Measurements from ENCODE around the gene ADCK2.

Gene ADCK2

DNA sequence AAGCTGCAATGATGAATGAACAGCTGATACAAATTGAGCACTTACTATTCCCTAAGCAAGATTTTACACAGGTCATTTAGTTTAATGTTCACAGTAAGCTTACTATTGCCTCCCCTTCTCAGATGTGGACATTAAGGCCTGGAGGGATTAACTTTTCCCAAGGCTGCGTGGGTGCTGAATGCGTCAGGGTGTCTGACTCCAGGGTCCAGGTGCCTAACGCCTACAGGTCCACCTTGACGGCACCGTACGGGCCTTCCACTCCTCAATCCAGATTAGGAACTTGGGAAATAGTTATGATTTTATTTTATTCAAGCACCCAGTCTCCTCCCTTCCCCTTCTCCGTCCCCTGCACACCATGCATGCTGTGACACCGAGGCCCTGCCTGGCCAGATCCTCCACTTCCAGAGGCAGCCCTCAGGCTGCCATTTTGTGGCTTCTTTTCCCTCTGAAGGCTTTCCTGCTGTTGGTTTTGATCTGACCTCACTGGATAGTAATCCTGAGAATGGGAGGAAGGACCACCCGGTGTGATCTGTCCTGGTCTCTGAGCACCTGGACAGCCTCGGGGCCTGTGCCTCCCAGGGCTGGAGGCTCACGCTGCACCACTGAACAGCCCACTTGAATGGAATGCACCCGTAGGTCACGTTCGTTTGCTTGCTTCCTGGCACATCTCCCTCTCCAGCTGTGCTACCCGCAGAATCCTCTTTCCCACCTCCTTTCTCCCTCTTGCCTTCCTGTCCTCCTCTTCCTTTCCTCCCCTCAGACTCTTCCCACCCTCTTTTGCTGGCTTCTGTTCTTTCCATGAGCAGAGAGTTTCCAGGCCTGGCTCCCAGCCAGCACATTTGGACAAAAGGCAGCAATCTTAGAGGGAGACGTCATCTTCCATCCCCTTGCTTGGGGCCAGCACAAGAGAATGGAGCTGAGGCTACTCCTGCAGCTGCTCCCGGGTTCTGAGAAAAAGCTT lies 46.6 kb upstream of the ADCK2 start:
- no peaks in the 10 kb centered on the region for H3K27me3 ChIP-seq (ENCODE audit: insufficient read depth, poor library complexity, severe bottlenecking)
- no peaks in the 10 kb centered on the region for H3K36me3 ChIP-seq (ENCODE audit: low read depth)
- peak; percentile 90 for ATAC-seq (ENCODE audit: low read depth)
- DNase-seq (ENCODE audit: low spot score), result peak; percentile 91
- no peak overlapping the region for H3K4me3 ChIP-seq (ENCODE audit: severe bottlenecking)
- peaks cover 21% of the 10 kb centered on the region for H3K4me1 ChIP-seq (ENCODE audit: insufficient read depth, poor library complexity, severe bottlenecking)
- no peaks in the 10 kb centered on the region for H3K9me3 ChIP-seq (ENCODE audit: severe bottlenecking)
- peak overlapping the region; percentile 87 for H3K27ac ChIP-seq (ENCODE audit: poor library complexity, severe bottlenecking)
- TF ChIP-seq, protein P1, sequence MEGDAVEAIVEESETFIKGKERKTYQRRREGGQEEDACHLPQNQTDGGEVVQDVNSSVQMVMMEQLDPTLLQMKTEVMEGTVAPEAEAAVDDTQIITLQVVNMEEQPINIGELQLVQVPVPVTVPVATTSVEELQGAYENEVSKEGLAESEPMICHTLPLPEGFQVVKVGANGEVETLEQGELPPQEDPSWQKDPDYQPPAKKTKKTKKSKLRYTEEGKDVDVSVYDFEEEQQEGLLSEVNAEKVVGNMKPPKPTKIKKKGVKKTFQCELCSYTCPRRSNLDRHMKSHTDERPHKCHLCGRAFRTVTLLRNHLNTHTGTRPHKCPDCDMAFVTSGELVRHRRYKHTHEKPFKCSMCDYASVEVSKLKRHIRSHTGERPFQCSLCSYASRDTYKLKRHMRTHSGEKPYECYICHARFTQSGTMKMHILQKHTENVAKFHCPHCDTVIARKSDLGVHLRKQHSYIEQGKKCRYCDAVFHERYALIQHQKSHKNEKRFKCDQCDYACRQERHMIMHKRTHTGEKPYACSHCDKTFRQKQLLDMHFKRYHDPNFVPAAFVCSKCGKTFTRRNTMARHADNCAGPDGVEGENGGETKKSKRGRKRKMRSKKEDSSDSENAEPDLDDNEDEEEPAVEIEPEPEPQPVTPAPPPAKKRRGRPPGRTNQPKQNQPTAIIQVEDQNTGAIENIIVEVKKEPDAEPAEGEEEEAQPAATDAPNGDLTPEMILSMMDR (IDR thresholded peaks at IDR 0.05; ENCODE audit: poor library complexity, severe bottlenecking), result no peak

DNA sequence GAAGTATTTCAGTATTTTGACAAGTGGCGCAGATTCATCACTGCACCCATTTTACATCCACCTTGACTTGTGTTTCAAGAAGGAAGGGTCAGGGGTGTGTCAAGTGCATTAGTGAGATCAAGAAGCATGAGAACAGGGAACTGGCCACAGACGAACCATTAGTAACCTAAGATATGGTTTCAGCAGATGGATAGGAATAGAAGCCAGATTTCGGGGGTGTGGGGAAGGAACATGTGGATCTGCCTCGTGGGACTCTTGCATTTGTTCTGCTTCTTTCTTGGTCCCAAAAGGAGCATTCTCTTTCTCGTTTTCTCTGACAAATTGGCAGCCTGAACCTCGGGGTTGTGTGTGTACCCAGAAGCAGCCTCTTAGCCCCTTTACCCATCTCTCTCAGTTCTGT lies 41.7 kb upstream of the ADCK2 start:
- no peak for ATAC-seq (ENCODE audit: low read depth)
- no peak for DNase-seq (ENCODE audit: low spot score)
- H3K4me3 ChIP-seq (ENCODE audit: severe bottlenecking), result no peak overlapping the region

DNA sequence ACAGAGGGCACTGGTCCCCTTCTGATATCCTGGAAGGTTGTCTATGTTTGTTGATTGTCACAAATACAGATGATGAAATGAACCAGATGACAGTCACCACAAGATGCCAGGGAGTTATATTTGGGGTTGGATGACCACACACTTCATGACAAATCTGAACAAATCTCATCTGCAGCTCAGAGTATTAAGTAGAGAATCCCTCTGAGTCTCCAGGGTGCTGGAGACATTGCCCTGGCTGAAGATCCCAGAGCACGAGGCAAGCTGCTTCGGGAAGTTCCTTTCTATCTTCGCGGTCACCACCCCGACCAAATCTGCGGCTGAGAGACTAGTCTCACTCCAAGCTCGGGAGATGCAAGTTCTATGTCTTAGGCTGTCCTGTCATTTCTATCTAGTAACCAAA lies 41.1 kb upstream of the ADCK2 start:
- Histone ChIP-seq H3K4me1 (ENCODE audit: insufficient read depth, poor library complexity, severe bottlenecking) (peaks cover 10% of the 10 kb centered on the region), H3K27ac (ENCODE audit: poor library complexity, severe bottlenecking) (no peak overlapping the region), H3K36me3 (ENCODE audit: low read depth) (no peaks in the 10 kb centered on the region), H3K9me3 (ENCODE audit: severe bottlenecking) (no peaks in the 10 kb centered on the region), H3K4me3 (ENCODE audit: severe bottlenecking) (no peak overlapping the region), H3K27me3 (ENCODE audit: insufficient read depth, poor library complexity, severe bottlenecking) (no peaks in the 10 kb centered on the region)
- TF ChIP-seq, protein P1 (IDR thresholded peaks at IDR 0.05; ENCODE audit: poor library complexity, severe bottlenecking), result no peak
- DNase-seq (ENCODE audit: low spot score) (no peak), ATAC-seq (ENCODE audit: low read depth) (no peak)

More for the DNA sequence above, 41.7 kb upstream of the ADCK2 start:
- Histone ChIP-seq H3K9me3 (ENCODE audit: severe bottlenecking) (no peaks in the 10 kb centered on the region), H3K27me3 (ENCODE audit: insufficient read depth, poor library complexity, severe bottlenecking) (no peaks in the 10 kb centered on the region), H3K27ac (ENCODE audit: poor library complexity, severe bottlenecking) (no peak overlapping the region), H3K36me3 (ENCODE audit: low read depth) (no peaks in the 10 kb centered on the region), H3K4me1 (ENCODE audit: insufficient read depth, poor library complexity, severe bottlenecking) (peaks cover 16% of the 10 kb centered on the region)
- TF ChIP-seq, protein P1 (IDR thresholded peaks at IDR 0.05; ENCODE audit: poor library complexity, severe bottlenecking), result no peak

DNA sequence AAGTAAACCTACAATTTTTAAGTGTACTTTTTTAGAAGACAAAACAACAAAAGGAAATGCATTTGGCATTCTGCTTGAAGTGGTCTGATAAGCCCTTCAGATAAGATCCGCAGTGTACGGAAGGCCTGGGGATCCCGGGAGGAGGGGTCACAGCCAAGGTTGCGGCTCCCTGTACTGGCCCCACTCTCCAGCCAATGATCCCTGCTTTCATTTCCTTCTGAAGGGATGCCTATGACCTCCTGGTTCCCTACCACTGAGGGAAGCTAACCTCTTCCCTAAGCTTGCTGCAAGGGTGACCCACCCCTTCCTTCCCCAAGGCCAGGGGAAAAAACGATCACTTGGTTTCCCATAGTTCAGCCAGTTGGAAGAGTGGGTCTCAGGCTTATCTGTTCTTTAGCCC lies 37.4 kb upstream of the ADCK2 start:
- Histone ChIP-seq H3K4me1 (ENCODE audit: insufficient read depth, poor library complexity, severe bottlenecking) (no peaks in the 10 kb centered on the region), H3K9me3 (ENCODE audit: severe bottlenecking) (no peaks in the 10 kb centered on the region), H3K36me3 (ENCODE audit: low read depth) (no peaks in the 10 kb centered on the region), H3K27ac (ENCODE audit: poor library complexity, severe bottlenecking) (no peak overlapping the region), H3K4me3 (ENCODE audit: severe bottlenecking) (no peak overlapping the region), H3K27me3 (ENCODE audit: insufficient read depth, poor library complexity, severe bottlenecking) (peaks cover 2% of the 10 kb centered on the region)
- no peak for ATAC-seq (ENCODE audit: low read depth)
- DNase-seq (ENCODE audit: low spot score), result no peak
- TF ChIP-seq, protein P1 (IDR thresholded peaks at IDR 0.05; ENCODE audit: poor library complexity, severe bottlenecking), result no peak

DNA sequence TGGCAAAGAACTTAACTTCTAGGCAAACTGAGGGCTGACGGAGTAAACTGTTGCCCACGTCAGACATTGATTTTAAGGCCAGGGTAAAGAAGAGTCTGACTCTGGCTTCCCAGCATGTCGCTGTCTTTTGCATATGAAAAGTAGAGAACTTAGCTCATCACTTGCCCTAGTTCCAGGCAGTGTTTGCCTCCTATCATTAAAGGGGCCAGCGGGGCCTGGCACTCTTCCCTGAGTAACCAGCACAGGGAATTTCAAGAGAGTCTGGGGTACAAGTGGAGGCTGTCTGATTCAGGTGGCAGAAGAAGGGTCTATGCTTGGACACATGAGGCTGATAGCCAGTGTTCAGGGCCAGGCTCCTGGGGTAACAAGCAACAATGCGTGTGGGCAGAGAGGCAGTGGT lies 36.9 kb upstream of the ADCK2 start:
- Histone ChIP-seq H3K27ac (ENCODE audit: poor library complexity, severe bottlenecking) (no peak overlapping the region), H3K36me3 (ENCODE audit: low read depth) (no peaks in the 10 kb centered on the region), H3K4me1 (ENCODE audit: insufficient read depth, poor library complexity, severe bottlenecking) (no peaks in the 10 kb centered on the region), H3K27me3 (ENCODE audit: insufficient read depth, poor library complexity, severe bottlenecking) (peaks cover 2% of the 10 kb centered on the region), H3K9me3 (ENCODE audit: severe bottlenecking) (no peaks in the 10 kb centered on the region), H3K4me3 (ENCODE audit: severe bottlenecking) (no peak overlapping the region)
- TF ChIP-seq, protein P1 (IDR thresholded peaks at IDR 0.05; ENCODE audit: poor library complexity, severe bottlenecking), result no peak
- ATAC-seq (ENCODE audit: low read depth) (no peak), DNase-seq (ENCODE audit: low spot score) (no peak)
